ENCODE measurements around the gene TLN1. TPM values are rescaled to one million over a fixed set of nuclear protein-coding genes. Genes with fewer than 3 reads are reported as not detected.
A peak's percentile ranks its signal among the peaks of the same experiment; 100 is the strongest.

Gene TLN1
- 116 and 120 TPM in 2 replicates for total RNA-seq (2014; rRNA removed; shearing (Covaris generic))
- 21.5 and 26.0 TPM in 2 replicates for polyA plus RNA-seq (2016; fragmentation: Nextera tagmentation; extraction: Ambion mirVana)
- long read RNA-seq, partial matches to known transcripts, result 13 of 14 reads
- long read RNA-seq, other reads (novel, unspliced or antisense), result 1 of 14 reads

GRCh38 chr9:35732185-35732799 lies at the start of gene TLN1, which contains the start of gene CREB3:
Gene TLN1, minus strand, starts transcription at chr9:35732195. Its CDS starts 6,501 bp downstream, at chr9:35725694.
Gene CREB3, plus strand, starts transcription at chr9:35732666. Its CDS starts 107 bp downstream, at chr9:35732773.
- TF ChIP-seq NANOG (IDR thresholded peaks at IDR 0.05; ENCODE audit: borderline replicate concordance) (no peak), ZNF114 (CRISPR knock-in tag; IDR thresholded peaks at IDR 0.05) (no peak), JUNB (IDR thresholded peaks at IDR 0.05; ENCODE audit: unreplicated experiment) (no peak), STAT1 (IDR thresholded peaks at IDR 0.05; ENCODE audit: unreplicated experiment) (no peak), EZH2phosphoT487 (IDR thresholded peaks at IDR 0.05; ENCODE audit: unreplicated experiment) (no peak), ZNF462 (CRISPR knock-in tag; IDR thresholded peaks at IDR 0.05) (no peak), REST (IDR thresholded peaks at IDR 0.05; ENCODE audit: unreplicated experiment) (no peak), ETS1 (IDR thresholded peaks at IDR 0.05) (peak; percentile 87), CTCF (conservative IDR thresholded peaks at IDR 0.05; ENCODE audit: low read depth in 2 of 2) (peak in 1 of 2 experiments; percentile 40; a peak in 2 of 4 replicates), POLR2AphosphoS5 (IDR thresholded peaks at IDR 0.05; ENCODE audit: low read depth) (peak; percentile 68), CREB1 (CRISPR knock-in tag; IDR thresholded peaks at IDR 0.05; ENCODE audit: low read depth) (peak; percentile 91), ZNF331 (CRISPR knock-in tag; IDR thresholded peaks at IDR 0.05; ENCODE audit: low read depth) (no peak), EZH2 (IDR thresholded peaks at IDR 0.05; ENCODE audit: low read depth, unreplicated experiment) (no peak)
- Histone ChIP-seq H3K9me2 (ENCODE audit: insufficient read depth) (no peaks in the 10 kb centered on the region), H3K36me3 (ENCODE audit: insufficient read depth) (peaks cover 21% of the 10 kb centered on the region), H3K27ac (ENCODE audit: low read depth) (peak within 1 kb of the TSS; percentile 95), H3K79me2 (replicated peaks; ENCODE audit: insufficient read depth) (peaks cover 37% of the 10 kb centered on the region), H2AFZ (0 out of 2 replicates have a peak within 1 kb of the TSS, but pooled peaks have one; percentile 63), H3K27me3 (ENCODE audit: insufficient read depth) (no peaks in the 10 kb centered on the region), H3F3A (replicated peaks; ENCODE audit: low read depth) (peaks cover 11% of the 10 kb centered on the region), H3K4me2 (peak within 1 kb of the TSS; percentile 90), H3K4me3 (peak within 1 kb of the TSS; percentile 91), H4K20me1 (replicated peaks; ENCODE audit: insufficient read depth) (peaks cover 17% of the 10 kb centered on the region), H3K4me1 (ENCODE audit: insufficient read depth) (peaks cover 31% of the 10 kb centered on the region)
- DNase-seq (ENCODE audit: low spot score) (peak; percentile 98), ATAC-seq (peak; percentile 78)
- H3K27ac Mint-ChIP-seq, result peak within 1 kb of the TSS; percentile 89
- H3K9me3 Mint-ChIP-seq, result no peaks in the 10 kb centered on the region; the same call in 2 of the 3 replicates
- peaks cover 13% of the 10 kb centered on the region for H3K4me1 Mint-ChIP-seq
- H3K4me3 Mint-ChIP-seq, result no peak within 1 kb of the TSS; the same call in none of the 3 replicates
- peaks cover 28% of the 10 kb centered on the region for H3K36me3 Mint-ChIP-seq (ENCODE audit: low read depth)
- H3K27me3 Mint-ChIP-seq (ENCODE audit: insufficient read depth, low read depth, poor library complexity), result peaks cover 8% of the 10 kb centered on the region
